Karpas-422 (cell line): ENCODE data around the gene RAD9A. TPM values are rescaled to one million over a fixed set of nuclear protein-coding genes. Genes with fewer than 3 reads are reported as not detected.

ENCODE experiments used
- DNase-seq: peaks from one replicate; pipeline ENCODE4 v3.0.0-alpha.2; 2015
- H2AFZ ChIP-seq: fragments of 200-600 bp; sonication (generic); 2 replicates; pipeline ENCODE4 v1.6.1; 2014; ENCODE audit warnings: antibody characterized with exemption, low read length, mixed read lengths
- H3K27ac ChIP-seq: fragments of 200-600 bp; sonication (generic); 2 replicates; pipeline ENCODE4 v1.5.1; 2014; ENCODE audit warnings: mild to moderate bottlenecking, low read length, moderate library complexity
- H3K27me3 ChIP-seq: fragments of 200-600 bp; sonication (generic); 2 replicates; pipeline ENCODE4 v1.6.1; 2014; ENCODE audit warnings: low read length, mixed read lengths
- H3K36me3 ChIP-seq: fragments of 200-600 bp; sonication (generic); 2 replicates; pipeline ENCODE4 v1.6.1; 2014; ENCODE audit warnings: low read length, mixed read lengths; ENCODE audit not compliant: insufficient read depth
- H3K4me1 ChIP-seq: fragments of 200-600 bp; sonication (generic); 2 replicates; pipeline ENCODE4 v1.6.1; 2014; ENCODE audit warnings: mild to moderate bottlenecking, low read length, mixed read lengths
- H3K4me2 ChIP-seq: fragments of 200-600 bp; sonication (generic); 2 replicates; pipeline ENCODE4 v1.6.1; 2014; ENCODE audit warnings: low read length, low read depth, mild to moderate bottlenecking; ENCODE audit not compliant: poor library complexity, severe bottlenecking
- H3K4me3 ChIP-seq: fragments of 200-600 bp; sonication (generic); 2 replicates; pipeline ENCODE4 v1.5.1; 2014; ENCODE audit warnings: mild to moderate bottlenecking, antibody characterized with exemption, low read length, mixed read lengths
- H3K79me2 ChIP-seq: fragments of 200-600 bp; sonication (generic); 2 replicates; pipeline ENCODE4 v1.6.1; 2014; ENCODE audit warnings: mild to moderate bottlenecking, low read length, mixed read lengths
- H3K9ac ChIP-seq: fragments of 200-600 bp; sonication (generic); 2 replicates; pipeline ENCODE4 v1.6.0; 2014; ENCODE audit warnings: low read length
- H3K9me2 ChIP-seq: fragments of 200-600 bp; sonication (generic), shearing (Covaris generic); replicated peaks from 2 replicates; pipeline ENCODE4 v1.6.0; 2014; ENCODE audit warnings: mild to moderate bottlenecking, low read length, moderate library complexity; ENCODE audit not compliant: insufficient read depth
- H3K9me3 ChIP-seq: fragments of 300-700, 200-600 bp; sonication (generic); 2 replicates; pipeline ENCODE4 v1.6.1; 2014; ENCODE audit warnings: low read length, mixed read lengths
- H4K20me1 ChIP-seq: fragments of 200-600 bp; sonication (generic); 2 replicates; pipeline ENCODE4 v1.6.1; 2014; ENCODE audit warnings: mild to moderate bottlenecking, antibody characterized with exemption, low read length, low read depth; ENCODE audit not compliant: insufficient read depth
- total RNA-seq: library from RNA; depleted of rRNA; stranded (reverse); fragments of >200 nt; shearing (Covaris generic); gene quantifications from 2 replicates; pipeline ENCODE4 v1.2.3, GENCODE V29; 2014; ENCODE audit warnings: low replicate concordance

Gene RAD9A
- total RNA-seq, 1 experiment from 2014 or later: 14.8 TPM

GRCh38 chr11:67349928-67350465 lies 41.8 kb upstream of the RAD9A start:
- Histone ChIP-seq H3K27me3 (no peaks in the 10 kb centered on the region), H3K4me3 (no peak overlapping the region), H3K4me1 (peaks cover 61% of the 10 kb centered on the region), H3K4me2 (no peak overlapping the region), H3K79me2 (no peaks in the 10 kb centered on the region), H3K9ac (no peak overlapping the region; the same call in 1 of the 2 replicates), H3K27ac (peak overlapping the region; percentile 99), H2AFZ (no peak overlapping the region), H3K36me3 (peaks cover 9% of the 10 kb centered on the region; the same call in 1 of the 2 replicates), H3K9me2 (no peaks in the 10 kb centered on the region), H4K20me1 (peaks cover 8% of the 10 kb centered on the region; the same call in 1 of the 2 replicates), H3K9me3 (no peaks in the 10 kb centered on the region)
- DNase-seq: peak; percentile 73

GRCh38 chr11:67351275-67352005 lies 40.3 kb upstream of the RAD9A start:
- Histone ChIP-seq H3K9me3 (no peaks in the 10 kb centered on the region), H3K9ac (peak overlapping the region; percentile 96), H3K4me3 (peak overlapping the region; percentile 82), H2AFZ (no peak overlapping the region), H3K36me3 (peaks cover 9% of the 10 kb centered on the region; the same call in 1 of the 2 replicates), H3K27ac (peak overlapping the region; percentile 99), H3K4me2 (peak overlapping the region; percentile 85), H4K20me1 (peaks cover 8% of the 10 kb centered on the region; the same call in 1 of the 2 replicates), H3K27me3 (no peaks in the 10 kb centered on the region), H3K79me2 (no peaks in the 10 kb centered on the region), H3K4me1 (peaks cover 75% of the 10 kb centered on the region), H3K9me2 (no peaks in the 10 kb centered on the region)
- peak; percentile 93 for DNase-seq

- H3K4me3 ChIP-seq: peak overlapping the region; percentile 82
- peak overlapping the region; percentile 85 for H3K4me2 ChIP-seq
- H3K27ac ChIP-seq: peak overlapping the region; percentile 99
- H3K27me3 ChIP-seq: no peaks in the 10 kb centered on the region
- H3K4me1 ChIP-seq: peaks cover 88% of the 10 kb centered on the region
- H3K9me3 ChIP-seq: no peaks in the 10 kb centered on the region
- peaks cover 8% of the 10 kb centered on the region; the same call in 1 of the 2 replicates for H4K20me1 ChIP-seq
- peak overlapping the region; percentile 96 for H3K9ac ChIP-seq
- H3K79me2 ChIP-seq: no peaks in the 10 kb centered on the region
- DNase-seq: peak; percentile 80
- no peaks in the 10 kb centered on the region for H3K9me2 ChIP-seq
- H2AFZ ChIP-seq: no peak overlapping the region
- H3K36me3 ChIP-seq: peaks cover 9% of the 10 kb centered on the region; the same call in 1 of the 2 replicates
Observed at GRCh38 chr11:67352546-67353316, 39.1 kb upstream of the RAD9A start.

GRCh38 chr11:67353317-67354074 lies 38.3 kb upstream of the RAD9A start, which contains the start of gene POLD4:
Gene POLD4 (minus strand): TSS chr11:67353546. CDS start chr11:67353399, 147 bp downstream.
- Histone ChIP-seq H3K27ac (peak within 1 kb of the TSS; percentile 100), H3K4me3 (peak within 1 kb of the TSS; percentile 82), H3K79me2 (no peaks in the 10 kb centered on the region), H3K4me1 (peaks cover 91% of the 10 kb centered on the region), H2AFZ (no peak within 1 kb of the TSS), H3K4me2 (peak within 1 kb of the TSS; percentile 85), H3K9me2 (no peaks in the 10 kb centered on the region), H3K36me3 (peaks cover 9% of the 10 kb centered on the region; the same call in 1 of the 2 replicates), H3K9me3 (no peaks in the 10 kb centered on the region), H3K27me3 (no peaks in the 10 kb centered on the region), H4K20me1 (peaks cover 8% of the 10 kb centered on the region; the same call in 1 of the 2 replicates), H3K9ac (peak within 1 kb of the TSS; percentile 96)
- DNase-seq: peak; percentile 100

GRCh38 chr11:67354075-67355022 lies 37.4 kb upstream of the RAD9A start:
- peak overlapping the region; percentile 100 for H3K27ac ChIP-seq
- no peaks in the 10 kb centered on the region for H3K9me3 ChIP-seq
- peak overlapping the region; percentile 84 for H3K4me2 ChIP-seq
- H3K27me3 ChIP-seq: no peaks in the 10 kb centered on the region
- H3K4me1 ChIP-seq: peaks cover 86% of the 10 kb centered on the region
- H2AFZ ChIP-seq: no peak overlapping the region
- peak overlapping the region; percentile 68 for H3K4me3 ChIP-seq
- peaks cover 9% of the 10 kb centered on the region; the same call in 1 of the 2 replicates for H3K36me3 ChIP-seq
- peak overlapping the region; percentile 85 for H3K9ac ChIP-seq
- peaks cover 7% of the 10 kb centered on the region; the same call in 1 of the 2 replicates for H4K20me1 ChIP-seq
- no peaks in the 10 kb centered on the region for H3K79me2 ChIP-seq
- no peaks in the 10 kb centered on the region for H3K9me2 ChIP-seq
- DNase-seq: peak; percentile 88

- H3K79me2 ChIP-seq: no peaks in the 10 kb centered on the region
- H3K9me2 ChIP-seq: no peaks in the 10 kb centered on the region
- H2AFZ ChIP-seq: no peak overlapping the region
- DNase-seq: peak; percentile 74
- peaks cover 78% of the 10 kb centered on the region for H3K4me1 ChIP-seq
- H3K9me3 ChIP-seq: no peaks in the 10 kb centered on the region
- H3K27me3 ChIP-seq: no peaks in the 10 kb centered on the region
- peaks cover 9% of the 10 kb centered on the region; the same call in 1 of the 2 replicates for H3K36me3 ChIP-seq
- H3K9ac ChIP-seq: peak overlapping the region; percentile 85
- peaks cover 3% of the 10 kb centered on the region; the same call in 1 of the 2 replicates for H4K20me1 ChIP-seq
- H3K4me3 ChIP-seq: peak overlapping the region; percentile 68
- peak overlapping the region; percentile 100 for H3K27ac ChIP-seq
- H3K4me2 ChIP-seq: peak overlapping the region; percentile 84
Observed at GRCh38 chr11:67355023-67355793, 36.6 kb upstream of the RAD9A start.
